SK-N-SH (cell line): Measurements from ENCODE around the gene KRTAP22-2. TPM values are rescaled to one million over a fixed set of nuclear protein-coding genes. Genes with fewer than 3 reads are reported as not detected.

Experiments used
- CTCF ChIA-PET: fragments of 300-600, 350-600 bp; formaldehyde crosslinking; extraction: SDS; loops from one replicate; lab custom pipeline; 2021; lab: Yijun Ruan, JAX
- POLR2A ChIA-PET: fragments of 350-600 bp; sonication (Branson Sonifier 250); formaldehyde crosslinking; extraction: SDS; loops from one replicate; lab custom pipeline; 2020; ENCODE audit warnings: antibody characterized with exemption, inconsistent platforms; lab: Yijun Ruan, JAX
- DNase-seq: peaks from one replicate; pipeline ENCODE4 v3.0.0; 2012
- H2AFZ ChIP-seq: fragments of 200-600 bp; sonication (generic); 2 replicates; pipeline ENCODE4 v1.8.1; 2016; ENCODE audit warnings: antibody characterized with exemption, mild to moderate bottlenecking, low read depth
- H3F3A ChIP-seq: fragments of 200-600 bp; sonication (generic); replicated peaks from 2 replicates; pipeline ENCODE3; 2016; ENCODE audit warnings: antibody characterized with exemption, mild to moderate bottlenecking; ENCODE audit not compliant: insufficient read depth
- H3K27ac ChIP-seq, 2 experiments: fragments of 200-500 bp in 1 of 2; fragments of 200-600 bp in 1 of 2; sonication (Bioruptor generic) in 1 of 2; sonication (generic), shearing (Covaris generic) in 1 of 2; 2 replicates each; pipeline versions ENCODE4 v1.5.1 to v1.6.1; 2014 to 2016; ENCODE audit warnings: low read depth in 2 of 2, inconsistent platforms in 1 of 2, low read length in 1 of 2, mild to moderate bottlenecking in 1 of 2, mixed read lengths in 1 of 2
- H3K27me3 ChIP-seq: fragments of 200-600 bp; sonication (generic), shearing (Covaris generic); 2 replicates; pipeline ENCODE4 v1.6.1; 2016; ENCODE audit warnings: mixed run types; ENCODE audit not compliant: insufficient read depth
- H3K36me3 ChIP-seq, 2 experiments: fragments of 200-500 bp in 1 of 2; fragments of 200-600 bp in 1 of 2; sonication (Bioruptor generic) in 1 of 2; sonication (generic) in 1 of 2; replicated peaks in 1 of 2; 2 replicates each; pipeline versions ENCODE3 to v1.5.1; 2014 to 2016; ENCODE audit warnings: low read length in 1 of 2, mild to moderate bottlenecking in 1 of 2; ENCODE audit not compliant: insufficient read depth in 2 of 2, control insufficient read depth in 1 of 2
- H3K4me1 ChIP-seq, 2 experiments: fragments of 200-500 bp in 1 of 2; fragments of 200-600 bp in 1 of 2; sonication (Bioruptor generic) in 1 of 2; sonication (generic), shearing (Covaris generic) in 1 of 2; 2 replicates each; pipeline versions ENCODE4 v1.5.1 to v1.6.1; 2014 to 2016; ENCODE audit warnings: low read depth in 1 of 2, low read length in 1 of 2, mixed run types in 1 of 2; ENCODE audit not compliant: insufficient read depth in 2 of 2, control insufficient read depth in 1 of 2
- H3K4me2 ChIP-seq: fragments of 200-600 bp; sonication (generic), shearing (Covaris generic); 2 replicates; pipeline ENCODE4 v1.6.1; 2017; ENCODE audit warnings: mixed run types
- H3K4me3 ChIP-seq, 2 experiments: fragments of 200-500 bp in 1 of 2; fragments of 200-600 bp in 1 of 2; sonication (Bioruptor generic) in 1 of 2; sonication (generic), shearing (Covaris generic) in 1 of 2; 2 replicates each; pipeline versions ENCODE4 v1.5.1 to v1.8.1; 2014 to 2016; ENCODE audit warnings: low read depth in 2 of 2, inconsistent platforms in 1 of 2, low read length in 1 of 2, mild to moderate bottlenecking in 1 of 2, mixed read lengths in 1 of 2, moderate library complexity in 1 of 2
- H3K79me2 ChIP-seq: fragments of 200-600 bp; sonication (generic); 2 replicates; pipeline ENCODE4 v1.8.1; 2017; ENCODE audit warnings: mild to moderate bottlenecking; ENCODE audit not compliant: insufficient read depth
- H3K9ac ChIP-seq: fragments of 200-600 bp; sonication (generic); 2 replicates; pipeline ENCODE4 v1.6.1; 2017; ENCODE audit warnings: mixed run types
- H3K9me2 ChIP-seq: fragments of 200-600 bp; sonication (generic); 2 replicates; pipeline ENCODE4 v1.6.1; 2017; ENCODE audit warnings: mixed run types
- H3K9me3 ChIP-seq: fragments of 200-600 bp; sonication (generic); 2 replicates; pipeline ENCODE4 v1.6.1; 2017; ENCODE audit warnings: mixed run types, mild to moderate bottlenecking, moderate library complexity
- H4K20me1 ChIP-seq: fragments of 200-600 bp; sonication (generic); 2 replicates; pipeline ENCODE4 v1.6.1; 2017; ENCODE audit warnings: mild to moderate bottlenecking, mixed run types; ENCODE audit not compliant: insufficient read depth
- EZH2phosphoT487 ChIP-seq: fragments of 200-600 bp; sonication (generic); IDR thresholded peaks from 2 replicates; pipeline ENCODE4 v1.6.1; 2017; ENCODE audit warnings: low read depth, mixed run types, mild to moderate bottlenecking, antibody characterized with exemption, moderate library complexity, borderline replicate concordance
- FOXM1 ChIP-seq: IDR thresholded peaks from 2 replicates; pipeline ENCODE4 v1.4.0; 2012; ENCODE audit warnings: low read depth, mild to moderate bottlenecking
- IRF3 ChIP-seq: fragments of 150-350 bp; IDR thresholded peaks from 2 replicates; pipeline ENCODE4 v1.6.1; 2016; ENCODE audit warnings: mild to moderate bottlenecking, low read depth, low read length
- MAX ChIP-seq: IDR thresholded peaks from 2 replicates; pipeline ENCODE4 v1.4.0; 2012; ENCODE audit warnings: low read depth
- MEF2A ChIP-seq: IDR thresholded peaks from 2 replicates; pipeline ENCODE4 v1.4.0; 2012; ENCODE audit warnings: low read depth, borderline replicate concordance
- RAD21 ChIP-seq: IDR thresholded peaks from 2 replicates; pipeline ENCODE4 v1.6.1; 2012; ENCODE audit warnings: mild to moderate bottlenecking, low read length
- RXRA ChIP-seq: IDR thresholded peaks from 2 replicates; pipeline ENCODE4 v1.4.0; 2012; ENCODE audit warnings: low read depth, mild to moderate bottlenecking, borderline replicate concordance
- SIN3A ChIP-seq: IDR thresholded peaks from 2 replicates; pipeline ENCODE4 v1.6.1; 2012; ENCODE audit warnings: low read depth, mild to moderate bottlenecking, low read length, moderate library complexity, borderline replicate concordance
- USF1 ChIP-seq: IDR thresholded peaks from 2 replicates; pipeline ENCODE4 v1.4.0; 2012; ENCODE audit warnings: low read depth, borderline replicate concordance
- USF2 ChIP-seq: fragments of 150-350 bp; IDR thresholded peaks from 2 replicates; pipeline ENCODE4 v1.6.1; 2017; ENCODE audit warnings: antibody characterized with exemption, low read length, low read depth, borderline replicate concordance
- ZBTB33 ChIP-seq: IDR thresholded peaks from 2 replicates; pipeline ENCODE4 v1.4.0; 2012; ENCODE audit warnings: low read depth, borderline replicate concordance
- WGBS: methylation state at CpG from one replicate; pipeline ENCODE4 v1.1.6; 2017; ENCODE audit warnings: low lambda C conversion rate; 5-methylcytosine and 5-hydroxymethylcytosine counted together
- polyA plus RNA-seq, 3 experiments: library from polyadenylated mRNA; depleted of rRNA; stranded (reverse); fragments of >200 nt; gene quantifications; 2 replicates each; pipeline ENCODE4 v1.2.3, GENCODE V29; 2012

Gene KRTAP22-2
- polyA plus RNA-seq, 1 of the 3 experiments (the other 2 are of a cell fraction), result not detected

- no peaks in the 10 kb centered on the region for H3F3A ChIP-seq
- H3K36me3 ChIP-seq, result no peaks in the 10 kb centered on the region
- no peak within 1 kb of the TSS for H3K4me3 ChIP-seq
- ChIA-PET CTCF (no interaction called here), POLR2A (no interaction called here)
- H3K79me2 ChIP-seq, result no peaks in the 10 kb centered on the region
- DNase-seq, result no peak
- no peaks in the 10 kb centered on the region for H4K20me1 ChIP-seq
- TF ChIP-seq RXRA (no peak), SIN3A (no peak), USF2 (no peak), USF1 (no peak), RAD21 (no peak), IRF3 (no peak), MAX (no peak), ZBTB33 (no peak), FOXM1 (no peak), EZH2phosphoT487 (no peak), MEF2A (no peak)
- no peaks in the 10 kb centered on the region for H3K4me1 ChIP-seq
- no peak within 1 kb of the TSS for H3K27ac ChIP-seq
- H3K9ac ChIP-seq, result no peak within 1 kb of the TSS
- no peak within 1 kb of the TSS for H3K4me2 ChIP-seq
- no peak within 1 kb of the TSS for H2AFZ ChIP-seq
- H3K9me2 ChIP-seq, result no peaks in the 10 kb centered on the region
- no peaks in the 10 kb centered on the region for H3K9me3 ChIP-seq
- H3K27me3 ChIP-seq, result no peaks in the 10 kb centered on the region
- 0% methylated on average over 1 of the region's 2 CpGs for WGBS
Observed at GRCh38 chr21:30561264-30561895, 28.8 kb downstream of the KRTAP22-2 start, which contains the start of gene KRTAP19-7. KRTAP19-7 (minus strand) TSS chr21:30561314; CDS start chr21:30561289, 25 bp downstream.
